ENCODE measurements around the gene RABL6.
"Not testable (repeated sequence)": the region's sequence is repeated elsewhere in the genome, so short reads cannot be mapped to it uniquely, and the experiment has no call there.

Gene RABL6

GRCh38 chr9:136865768-136866103, 58.0 kb downstream of the RABL6 start:
- TF ChIP-seq CSDC2 (CRISPR knock-in tag; IDR thresholded peaks at IDR 0.05) (no peak), ISL1 (CRISPR knock-in tag; IDR thresholded peaks at IDR 0.05) (no peak), ZFP3 (CRISPR knock-in tag; IDR thresholded peaks at IDR 0.05) (no peak), RARB (CRISPR knock-in tag; IDR thresholded peaks at IDR 0.05) (no peak), ZNF565 (CRISPR knock-in tag; conservative IDR thresholded peaks at IDR 0.05; ENCODE audit: low read depth) (no peak), GLIS3 (CRISPR knock-in tag; IDR thresholded peaks at IDR 0.05) (no peak), TCF4 (CRISPR knock-in tag; IDR thresholded peaks at IDR 0.05; ENCODE audit: borderline replicate concordance) (no peak), PPARA (CRISPR knock-in tag; IDR thresholded peaks at IDR 0.05; ENCODE audit: borderline replicate concordance) (no peak), CREB5 (CRISPR knock-in tag; IDR thresholded peaks at IDR 0.05; ENCODE audit: low read depth) (no peak), BACH2 (CRISPR knock-in tag; IDR thresholded peaks at IDR 0.05; ENCODE audit: borderline replicate concordance) (no peak), OSR1 (CRISPR knock-in tag; IDR thresholded peaks at IDR 0.05) (no peak), ARNTL (CRISPR knock-in tag; IDR thresholded peaks at IDR 0.05; ENCODE audit: borderline replicate concordance, low read depth) (no peak), ZFP30 (CRISPR knock-in tag; IDR thresholded peaks at IDR 0.05) (no peak), ESRRG (CRISPR knock-in tag; IDR thresholded peaks at IDR 0.05) (no peak), POU6F1 (CRISPR knock-in tag; IDR thresholded peaks at IDR 0.05; ENCODE audit: borderline replicate concordance, low read depth) (no peak), ZC3H10 (CRISPR knock-in tag; IDR thresholded peaks at IDR 0.05) (no peak), SNAI2 (CRISPR knock-in tag; IDR thresholded peaks at IDR 0.05) (no peak), ZNF70 (CRISPR knock-in tag; IDR thresholded peaks at IDR 0.05) (no peak)
- ATAC-seq = no peak; the same call in 2 of the 3 replicates

GRCh38 chr9:136866898-136867421, 59.2 kb downstream of the RABL6 start:
- not testable (repeated sequence) for ATAC-seq

- no peak for TF ChIP-seq CSRNP3 (CRISPR knock-in tag; IDR thresholded peaks at IDR 0.05)
- ATAC-seq = no peak
Measured at GRCh38 chr9:136867480-136867879, 59.7 kb downstream of the RABL6 start.

GRCh38 chr9:136867917-136868316, 60.2 kb downstream of the RABL6 start:
- no peak for ATAC-seq
- TF ChIP-seq OSR1 (CRISPR knock-in tag; IDR thresholded peaks at IDR 0.05) = no peak
- no peak for TF ChIP-seq ESRRG (CRISPR knock-in tag; IDR thresholded peaks at IDR 0.05)
- TF ChIP-seq CREB5 (CRISPR knock-in tag; IDR thresholded peaks at IDR 0.05; ENCODE audit: low read depth) = no peak
- TF ChIP-seq CSDC2 (CRISPR knock-in tag; IDR thresholded peaks at IDR 0.05) = no peak
- TF ChIP-seq ISL1 (CRISPR knock-in tag; IDR thresholded peaks at IDR 0.05) = no peak
- no peak for TF ChIP-seq ZNF70 (CRISPR knock-in tag; IDR thresholded peaks at IDR 0.05)
- no peak for TF ChIP-seq PATZ1 (CRISPR knock-in tag; IDR thresholded peaks at IDR 0.05; ENCODE audit: borderline replicate concordance)
- TF ChIP-seq ZNF8 (CRISPR knock-in tag; IDR thresholded peaks at IDR 0.05) = no peak
- TF ChIP-seq RARB (CRISPR knock-in tag; IDR thresholded peaks at IDR 0.05) = no peak
- TF ChIP-seq POU6F1 (CRISPR knock-in tag; IDR thresholded peaks at IDR 0.05; ENCODE audit: borderline replicate concordance, low read depth) = no peak
- TF ChIP-seq ZC3H10 (CRISPR knock-in tag; IDR thresholded peaks at IDR 0.05) = no peak
- no peak for TF ChIP-seq ZFP30 (CRISPR knock-in tag; IDR thresholded peaks at IDR 0.05)
- TF ChIP-seq ZNF565 (CRISPR knock-in tag; conservative IDR thresholded peaks at IDR 0.05; ENCODE audit: low read depth) = no peak
- TF ChIP-seq SNAI2 (CRISPR knock-in tag; IDR thresholded peaks at IDR 0.05) = no peak
- no peak for TF ChIP-seq GLIS3 (CRISPR knock-in tag; IDR thresholded peaks at IDR 0.05)
- no peak for TF ChIP-seq ZFP3 (CRISPR knock-in tag; IDR thresholded peaks at IDR 0.05)

Measured in SK-N-SH treated with all-trans-retinoic acid at 6 μM for 48 hours (cell line).